Stimulated activated naive B cell treated with anti-CD40 and anti-IgM and Interleukin-4, amounts not matched to agents 10 μg/mL and 1 μg/mL and 100 μg/mL, for 72 hours (primary cell): Measurements from ENCODE around the gene MEGF10.
A peak's percentile ranks its signal among the peaks of the same experiment; 100 is the strongest.
"Not testable (repeated sequence)": the region's sequence is repeated elsewhere in the genome, so short reads cannot be mapped to it uniquely, and the experiment has no call there.

ENCODE experiments used
- ATAC-seq, 2 donors: fragments of 150-1000 bp; cut with Tn5 transposase; replicated peaks; 2 replicates each; pipeline ENCODE4 v1.10.0; 2021; ENCODE audit warnings: moderate library complexity in 1 of 2
- DNase-seq: peaks from one replicate; pipeline ENCODE4 v3.0.0; 2021
- H3K27ac Mint-ChIP-seq: one replicate; pipeline ENCODE4 v1.8.0; 2022; ENCODE audit warnings: mild to moderate bottlenecking, mixed read lengths
- H3K27me3 Mint-ChIP-seq, 2 donors: one replicate each; pipeline ENCODE4 v1.8.0; 2022; ENCODE audit warnings: mixed read lengths in 2 of 2
- H3K36me3 Mint-ChIP-seq, 2 donors: one replicate each; pipeline ENCODE4 v1.8.0; 2022; ENCODE audit warnings: mixed read lengths in 2 of 2, mild to moderate bottlenecking in 1 of 2
- H3K4me1 Mint-ChIP-seq, 2 donors: one replicate each; pipeline ENCODE4 v1.8.0; 2022; ENCODE audit warnings: mixed read lengths in 2 of 2, mild to moderate bottlenecking in 1 of 2
- H3K4me3 Mint-ChIP-seq, 2 donors: one replicate each; pipeline ENCODE4 v1.8.0; 2022; ENCODE audit warnings: mild to moderate bottlenecking in 2 of 2, mixed read lengths in 2 of 2, moderate library complexity in 1 of 2
- H3K9me3 Mint-ChIP-seq, 2 donors: one replicate each; pipeline ENCODE4 v1.8.0; 2022; ENCODE audit warnings: mixed read lengths in 2 of 2, mild to moderate bottlenecking in 1 of 2

The MEGF10 gene

GRCh38 chr5:127307868-127308267, 17.3 kb downstream of the MEGF10 start:
- peaks cover 0 to 5% of the 10 kb centered on the region in 2 donors for H3K27me3 Mint-ChIP-seq
- H3K36me3 Mint-ChIP-seq = peaks cover 0 to 2% of the 10 kb centered on the region in 2 donors
- H3K4me3 Mint-ChIP-seq = no peak overlapping the region
- no peak overlapping the region for H3K27ac Mint-ChIP-seq
- no peak for ATAC-seq
- no peaks in the 10 kb centered on the region for H3K9me3 Mint-ChIP-seq
- no peak for DNase-seq
- H3K4me1 Mint-ChIP-seq = no peaks in the 10 kb centered on the region

DNA sequence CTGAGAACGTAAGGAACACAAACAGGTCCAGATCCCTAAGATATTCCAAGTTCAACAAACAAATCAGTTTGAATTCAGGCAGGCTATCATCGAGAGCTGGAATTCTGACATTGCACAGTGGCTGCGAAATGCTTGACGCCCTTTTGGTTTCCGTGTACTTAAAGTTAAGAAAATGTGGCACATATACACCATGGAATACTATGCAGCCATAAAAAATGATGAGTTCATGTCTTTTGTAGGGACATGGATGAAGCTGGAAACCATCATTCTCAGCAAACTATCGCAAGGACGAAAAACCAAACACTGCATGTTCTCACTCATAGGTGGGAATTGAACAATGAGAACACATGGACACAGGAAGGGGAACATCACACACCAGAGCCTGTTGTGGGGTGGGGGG, 17.7 kb downstream of the MEGF10 start:
- DNase-seq, H3K4me3 Mint-ChIP-seq, H3K9me3 Mint-ChIP-seq, ATAC-seq, H3K27me3 Mint-ChIP-seq, H3K27ac Mint-ChIP-seq, H3K36me3 Mint-ChIP-seq, H3K4me1 Mint-ChIP-seq: not testable (repeated sequence)

DNA sequence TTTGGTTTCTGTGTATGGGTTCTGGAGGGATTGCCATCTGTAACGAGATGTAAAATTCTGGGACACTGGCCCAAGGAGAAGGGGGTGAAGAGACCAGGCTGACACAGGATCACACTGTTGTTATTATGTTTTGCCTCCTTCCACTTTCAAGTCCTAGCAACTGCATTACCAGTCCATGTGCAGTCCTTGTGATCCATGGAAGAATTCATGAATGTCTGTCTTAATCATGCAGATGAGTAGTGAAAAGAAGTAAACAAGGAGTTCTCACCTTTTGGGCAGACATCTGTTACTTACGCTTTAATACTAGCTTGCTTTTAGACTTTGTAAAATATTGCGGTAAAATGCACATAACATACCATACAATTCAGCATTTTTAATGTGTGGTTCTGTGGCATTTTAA, 18.3 kb downstream of the MEGF10 start:
- no peaks in the 10 kb centered on the region for H3K9me3 Mint-ChIP-seq
- ATAC-seq (no peak), DNase-seq (no peak)
- H3K27ac Mint-ChIP-seq = no peak overlapping the region
- H3K27me3 Mint-ChIP-seq = peaks cover 0 to 5% of the 10 kb centered on the region in 2 donors
- peaks cover 0 to 2% of the 10 kb centered on the region in 2 donors for H3K36me3 Mint-ChIP-seq
- H3K4me3 Mint-ChIP-seq = no peak overlapping the region
- no peaks in the 10 kb centered on the region for H3K4me1 Mint-ChIP-seq

- ATAC-seq = no peak
- DNase-seq = no peak
- H3K9me3 Mint-ChIP-seq = no peaks in the 10 kb centered on the region
- H3K36me3 Mint-ChIP-seq = peaks cover 0 to 2% of the 10 kb centered on the region in 2 donors
- no peak overlapping the region for H3K27ac Mint-ChIP-seq
- H3K4me3 Mint-ChIP-seq = no peak overlapping the region
- H3K4me1 Mint-ChIP-seq = no peaks in the 10 kb centered on the region
- H3K27me3 Mint-ChIP-seq = peaks cover 0 to 5% of the 10 kb centered on the region in 2 donors
Observed at GRCh38 chr5:127311349-127311748, 20.8 kb downstream of the MEGF10 start.

GRCh38 chr5:127311781-127312525, 21.4 kb downstream of the MEGF10 start:
- peaks cover 5 to 11% of the 10 kb centered on the region in 2 donors for H3K27me3 Mint-ChIP-seq
- no peak for ATAC-seq
- no peaks in the 10 kb centered on the region for H3K9me3 Mint-ChIP-seq
- H3K27ac Mint-ChIP-seq = no peak overlapping the region
- DNase-seq = no peak
- peaks cover 0 to 2% of the 10 kb centered on the region in 2 donors for H3K36me3 Mint-ChIP-seq
- H3K4me3 Mint-ChIP-seq = no peak overlapping the region
- no peaks in the 10 kb centered on the region for H3K4me1 Mint-ChIP-seq

GRCh38 chr5:127313379-127313778, 22.8 kb downstream of the MEGF10 start:
- Mint-ChIP-seq H3K27ac (no peak overlapping the region), H3K27me3 (peaks cover 5 to 17% of the 10 kb centered on the region in 2 donors), H3K4me1 (no peaks in the 10 kb centered on the region), H3K4me3 (no peak overlapping the region), H3K36me3 (no peaks in the 10 kb centered on the region), H3K9me3 (no peaks in the 10 kb centered on the region)
- no peak for DNase-seq
- ATAC-seq = no peak

GRCh38 chr5:127313847-127314473, 23.4 kb downstream of the MEGF10 start:
- peak; percentile 31 for DNase-seq
- Mint-ChIP-seq H3K4me1 (no peaks in the 10 kb centered on the region), H3K4me3 (no peak overlapping the region), H3K27ac (no peak overlapping the region), H3K9me3 (no peaks in the 10 kb centered on the region), H3K27me3 (peaks cover 5 to 17% of the 10 kb centered on the region in 2 donors), H3K36me3 (no peaks in the 10 kb centered on the region)
- ATAC-seq = peak; percentile 88 to 91

- ATAC-seq = no peak
- peaks cover 6 to 11% of the 10 kb centered on the region in 2 donors for H3K4me1 Mint-ChIP-seq
Observed at GRCh38 chr5:127316011-127316410, 25.4 kb downstream of the MEGF10 start.

GRCh38 chr5:127317385-127317784, 26.8 kb downstream of the MEGF10 start:
- H3K27ac Mint-ChIP-seq, H3K4me3 Mint-ChIP-seq, ATAC-seq, DNase-seq, H3K36me3 Mint-ChIP-seq, H3K9me3 Mint-ChIP-seq: not testable (repeated sequence)
- Mint-ChIP-seq H3K27me3 (peaks cover 5 to 12% of the 10 kb centered on the region in 2 donors), H3K4me1 (peaks cover 12 to 18% of the 10 kb centered on the region in 2 donors)

More at GRCh38 chr5:127316011-127316410, 25.4 kb downstream of the MEGF10 start:
- peaks cover 5 to 12% of the 10 kb centered on the region in 2 donors for H3K27me3 Mint-ChIP-seq
- no peak overlapping the region for H3K4me3 Mint-ChIP-seq
- DNase-seq = no peak
- no peak overlapping the region for H3K27ac Mint-ChIP-seq
- no peaks in the 10 kb centered on the region for H3K9me3 Mint-ChIP-seq
- H3K36me3 Mint-ChIP-seq = no peaks in the 10 kb centered on the region

GRCh38 chr5:127320032-127320965, 29.7 kb downstream of the MEGF10 start:
- Mint-ChIP-seq H3K27ac (no peak overlapping the region), H3K36me3 (no peaks in the 10 kb centered on the region), H3K4me1 (peaks cover 12 to 18% of the 10 kb centered on the region in 2 donors), H3K4me3 (no peak overlapping the region), H3K27me3 (peaks cover 5 to 19% of the 10 kb centered on the region in 2 donors), H3K9me3 (no peaks in the 10 kb centered on the region)
- peak; percentile 4 for DNase-seq
- ATAC-seq = peak; percentile 81 to 89

DNA sequence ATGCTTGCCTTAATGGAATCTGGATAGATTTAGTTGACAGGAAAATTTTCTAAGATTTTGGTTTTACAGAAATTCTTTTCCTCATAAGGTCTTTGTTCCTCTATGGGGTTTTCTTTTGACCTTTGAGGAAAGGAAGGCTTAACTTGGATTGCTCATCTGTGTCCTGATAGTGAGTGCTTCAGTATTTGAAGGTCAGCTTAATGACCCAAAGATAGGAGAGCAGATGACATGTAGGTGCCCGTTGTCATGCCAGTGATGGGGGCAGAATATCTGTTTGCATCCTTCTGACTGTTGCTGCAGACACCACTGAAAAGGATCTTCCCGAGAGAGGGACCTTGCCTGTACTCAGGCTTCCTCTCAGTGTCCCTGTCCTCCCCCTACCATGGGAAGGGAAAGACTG, 30.9 kb downstream of the MEGF10 start:
- H3K27ac Mint-ChIP-seq = no peak overlapping the region
- H3K27me3 Mint-ChIP-seq = peaks cover 5 to 19% of the 10 kb centered on the region in 2 donors
- DNase-seq (peak; percentile 2), ATAC-seq (peak; percentile 72 to 74)
- no peaks in the 10 kb centered on the region for H3K9me3 Mint-ChIP-seq
- H3K36me3 Mint-ChIP-seq = no peaks in the 10 kb centered on the region
- H3K4me3 Mint-ChIP-seq = no peak overlapping the region
- peaks cover 12 to 18% of the 10 kb centered on the region in 2 donors for H3K4me1 Mint-ChIP-seq

- Mint-ChIP-seq H3K27ac (no peak overlapping the region), H3K4me1 (peaks cover 12 to 18% of the 10 kb centered on the region in 2 donors), H3K36me3 (no peaks in the 10 kb centered on the region)
Observed at GRCh38 chr5:127322403-127322802, 31.8 kb downstream of the MEGF10 start.

DNA sequence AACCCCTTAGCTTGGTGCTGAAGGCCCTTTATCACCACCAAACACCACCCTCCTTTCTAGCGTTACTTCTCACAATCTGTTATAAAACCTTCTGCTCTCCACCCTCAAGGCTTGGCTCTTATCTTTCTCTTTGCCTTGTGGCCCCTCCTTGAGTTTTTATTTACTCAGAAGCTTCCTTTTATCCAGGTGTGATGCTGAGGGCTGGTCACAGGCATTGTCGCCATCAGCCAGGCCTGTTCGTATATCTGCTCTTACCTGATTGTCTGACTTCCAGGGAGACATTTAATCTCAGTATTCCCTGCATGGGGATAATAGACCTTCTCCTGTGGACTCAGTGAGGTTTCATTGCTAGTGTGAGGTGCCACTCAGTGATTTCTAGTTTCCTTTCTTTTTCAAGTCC, 34.2 kb downstream of the MEGF10 start:
- H3K36me3 Mint-ChIP-seq = no peaks in the 10 kb centered on the region
- H3K4me3 Mint-ChIP-seq = no peak overlapping the region
- peaks cover 12 to 18% of the 10 kb centered on the region in 2 donors for H3K4me1 Mint-ChIP-seq
- DNase-seq (no peak), ATAC-seq (no peak)
- H3K27ac Mint-ChIP-seq = no peak overlapping the region
- H3K9me3 Mint-ChIP-seq = no peaks in the 10 kb centered on the region
- H3K27me3 Mint-ChIP-seq = peaks cover 0 to 11% of the 10 kb centered on the region in 2 donors

More at GRCh38 chr5:127322403-127322802, 31.8 kb downstream of the MEGF10 start:
- Mint-ChIP-seq H3K27me3 (peaks cover 0 to 9% of the 10 kb centered on the region in 2 donors), H3K4me3 (no peak overlapping the region), H3K9me3 (no peaks in the 10 kb centered on the region)
- ATAC-seq = no peak
- DNase-seq = no peak

DNA sequence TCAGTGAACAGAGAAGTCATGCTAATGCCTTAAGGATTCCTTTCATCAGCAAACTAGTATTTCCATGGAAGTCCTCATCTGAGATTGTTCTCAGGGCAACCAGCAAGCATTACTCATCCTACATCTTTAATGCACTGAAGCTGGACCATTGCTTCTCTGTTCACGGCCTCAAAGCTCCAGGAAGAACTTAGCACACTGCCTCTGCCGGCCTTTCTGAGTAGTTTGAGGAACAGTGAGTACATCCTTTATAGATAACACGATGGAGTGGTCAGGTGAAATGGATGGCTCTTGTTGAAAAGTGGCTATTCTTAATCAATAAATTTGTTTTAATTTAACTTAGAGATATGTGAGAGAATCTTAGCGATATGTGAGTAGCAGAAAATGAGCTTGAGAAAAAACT, 35.8 kb downstream of the MEGF10 start:
- H3K9me3 Mint-ChIP-seq = no peaks in the 10 kb centered on the region
- H3K36me3 Mint-ChIP-seq = no peaks in the 10 kb centered on the region
- no peak for DNase-seq
- ATAC-seq = no peak
- no peak overlapping the region for H3K27ac Mint-ChIP-seq
- H3K4me3 Mint-ChIP-seq = no peak overlapping the region
- H3K27me3 Mint-ChIP-seq = peaks cover 10 to 19% of the 10 kb centered on the region in 2 donors
- H3K4me1 Mint-ChIP-seq = peaks cover 3 to 4% of the 10 kb centered on the region in 2 donors
